SKM-1 (cell line): ENCODE data around the gene TM7SF2.
A peak's percentile ranks its signal among the peaks of the same experiment; 100 is the strongest.
"Not testable (repeated sequence)": the region's sequence is repeated elsewhere in the genome, so short reads cannot be mapped to it uniquely, and the experiment has no call there.

Source experiments
- DNase-seq: peaks from one replicate; lab custom pipeline; 2025; ENCODE audit not compliant: unreplicated experiment; lab: John Stamatoyannopoulos, UW

Gene TM7SF2

DNA sequence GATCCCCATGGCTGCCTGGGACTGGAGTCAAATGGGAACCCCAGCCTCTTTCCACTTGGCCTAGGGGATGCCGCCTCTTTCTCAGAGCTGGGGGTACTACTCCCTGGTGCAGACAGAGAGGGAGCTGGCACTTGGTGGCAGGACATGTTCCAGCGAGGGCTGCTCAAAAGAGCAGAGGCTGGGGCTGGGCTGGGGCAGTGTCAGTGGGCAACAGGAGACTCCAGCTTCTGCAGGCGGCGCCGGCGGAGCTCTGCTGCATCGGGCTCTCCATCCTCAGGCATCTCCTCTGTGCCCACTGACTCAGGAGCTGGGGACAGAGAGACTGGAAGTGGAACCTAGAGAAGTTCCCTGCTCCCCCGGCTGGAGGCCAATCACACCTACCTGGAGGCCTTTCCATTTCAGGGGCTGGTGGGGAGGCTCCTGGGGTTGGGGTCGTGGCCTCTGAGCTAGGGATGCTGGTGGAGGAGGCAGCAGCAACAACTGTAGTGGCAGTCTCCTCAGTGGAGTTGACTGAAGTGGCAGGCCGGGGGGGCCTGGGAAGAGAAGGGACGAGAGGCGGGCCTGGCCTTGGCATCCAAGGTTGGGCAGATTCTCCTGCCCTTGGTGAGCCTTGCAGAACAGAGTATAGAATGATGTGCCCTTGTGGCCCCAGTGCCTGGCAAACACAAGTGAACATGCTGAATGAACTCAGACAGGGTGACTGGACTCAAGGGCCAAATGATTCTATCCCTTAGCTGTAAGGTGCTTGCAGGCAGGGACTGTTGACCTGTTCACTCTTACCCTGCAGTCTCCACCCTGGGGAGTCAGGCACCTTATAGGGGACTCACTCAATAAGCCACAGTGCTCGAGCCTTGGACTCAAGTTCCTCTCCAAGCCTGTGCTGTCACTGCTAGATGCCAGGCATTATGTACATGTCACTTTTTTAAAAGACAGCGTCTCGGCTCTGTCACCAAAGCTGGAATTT lies 16.8 kb downstream of the TM7SF2 start:
- DNase-seq, result no peak

DNA sequence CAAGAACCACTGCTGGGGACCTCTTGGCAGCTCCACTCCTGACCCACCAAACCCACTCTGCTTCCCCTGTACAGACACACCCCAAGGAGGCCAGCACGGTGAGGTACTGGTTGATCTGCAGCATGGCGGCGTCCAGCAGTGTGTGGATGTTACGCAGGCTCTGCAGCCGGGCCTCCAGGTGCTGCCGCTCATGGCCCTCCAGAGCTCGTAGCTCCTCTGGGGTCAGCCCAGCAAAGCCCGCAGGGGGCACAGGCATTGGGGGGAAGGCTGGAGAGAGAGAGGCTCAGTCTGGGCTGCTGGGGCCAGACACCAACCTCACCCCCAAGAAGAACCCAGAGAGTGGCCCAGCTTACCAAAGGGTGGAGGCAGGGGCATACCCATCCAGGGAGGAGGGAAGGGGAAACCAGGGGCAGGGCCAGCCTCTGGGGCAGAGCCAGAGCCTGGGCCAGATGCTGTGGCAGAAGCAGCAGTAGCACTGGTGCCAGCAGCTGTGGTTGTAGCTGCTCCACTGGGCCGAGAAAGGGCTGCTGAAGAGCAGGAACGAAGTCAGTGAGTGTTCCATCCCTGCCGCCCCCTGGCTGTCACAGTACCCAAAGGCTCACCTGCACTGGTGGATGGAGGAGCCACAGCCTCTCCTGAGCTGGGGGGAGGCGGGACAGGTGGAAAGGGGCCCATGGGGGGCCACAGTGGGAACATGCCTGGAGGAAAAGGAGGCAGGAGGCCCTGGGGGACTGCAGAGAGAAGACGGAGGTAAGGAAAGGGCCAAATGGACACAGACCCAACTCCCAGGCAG lies 18.2 kb downstream of the TM7SF2 start:
- DNase-seq, result no peak

DNA sequence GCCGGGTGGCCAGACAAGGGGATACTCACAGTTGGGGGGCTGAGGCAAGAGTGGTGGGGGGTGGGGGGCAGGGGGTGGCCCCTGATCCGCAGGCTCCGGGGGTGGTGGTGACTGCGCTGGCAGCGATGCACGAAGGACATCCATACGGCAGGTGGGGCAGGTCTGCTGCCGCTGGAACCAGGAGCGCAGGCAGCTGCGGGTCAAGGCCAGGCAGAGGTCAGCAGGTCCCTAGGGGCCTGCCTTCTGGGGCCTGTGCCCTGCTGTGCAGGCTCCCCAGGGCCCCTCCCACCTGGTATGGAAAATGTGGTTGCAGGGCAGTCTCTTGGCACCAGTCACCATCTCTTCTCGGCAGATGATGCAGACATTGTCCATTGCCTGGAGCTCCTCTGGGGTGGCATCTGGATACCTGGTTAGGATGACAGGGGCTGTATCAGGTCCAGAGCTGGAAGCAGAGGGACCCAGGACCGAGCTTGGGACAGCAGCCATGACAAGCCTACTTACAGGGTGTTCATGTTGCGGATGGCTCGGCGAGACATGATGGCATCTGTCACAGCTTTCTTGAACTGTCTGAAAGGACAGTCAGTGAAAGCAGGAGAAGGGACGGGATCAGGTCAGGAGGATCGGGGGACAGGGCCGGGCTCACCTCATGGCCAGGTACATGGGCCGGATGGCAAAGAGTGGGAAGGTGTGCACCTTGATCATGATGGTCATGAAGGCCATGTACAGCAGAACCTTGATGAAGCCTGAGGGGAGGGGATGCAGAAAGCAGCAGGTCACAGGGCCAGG lies 19.2 kb downstream of the TM7SF2 start:
- no peak for DNase-seq

DNA sequence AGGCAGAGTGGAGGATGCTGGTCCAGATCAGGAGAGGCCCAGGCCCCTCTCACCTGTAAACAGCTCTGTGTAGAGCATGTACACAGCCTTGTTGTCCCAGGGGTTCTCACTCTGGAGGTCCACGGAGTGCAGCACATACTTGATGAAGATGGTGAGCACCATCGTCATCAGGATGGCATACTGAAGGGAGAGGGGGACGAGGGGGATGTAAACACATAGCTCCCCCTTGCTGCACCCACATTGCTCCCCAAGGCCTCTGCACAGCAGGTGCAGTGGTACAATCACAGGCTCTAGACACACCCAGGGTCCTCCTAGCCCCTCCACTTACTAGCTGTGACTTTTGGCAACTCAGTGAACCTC lies 19.7 kb downstream of the TM7SF2 start:
- DNase-seq, result no peak

DNA sequence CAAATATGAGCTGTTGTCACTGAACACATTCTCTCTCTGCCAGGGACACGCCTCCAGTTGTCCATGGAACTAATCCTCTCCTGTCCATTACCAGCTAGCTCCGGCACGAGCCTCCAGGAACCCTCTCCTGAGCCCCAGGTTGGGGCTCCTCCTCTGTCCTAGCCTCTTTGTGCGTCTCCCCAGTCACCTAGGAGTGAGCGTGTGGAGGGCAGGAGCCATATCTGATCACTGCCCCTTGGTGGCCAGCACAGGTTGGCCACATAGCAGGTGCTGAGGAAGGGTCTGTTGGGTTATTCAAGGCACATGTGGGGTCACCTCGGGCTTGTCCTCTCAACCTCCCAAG lies 20.2 kb downstream of the TM7SF2 start:
- DNase-seq, result no peak

DNA sequence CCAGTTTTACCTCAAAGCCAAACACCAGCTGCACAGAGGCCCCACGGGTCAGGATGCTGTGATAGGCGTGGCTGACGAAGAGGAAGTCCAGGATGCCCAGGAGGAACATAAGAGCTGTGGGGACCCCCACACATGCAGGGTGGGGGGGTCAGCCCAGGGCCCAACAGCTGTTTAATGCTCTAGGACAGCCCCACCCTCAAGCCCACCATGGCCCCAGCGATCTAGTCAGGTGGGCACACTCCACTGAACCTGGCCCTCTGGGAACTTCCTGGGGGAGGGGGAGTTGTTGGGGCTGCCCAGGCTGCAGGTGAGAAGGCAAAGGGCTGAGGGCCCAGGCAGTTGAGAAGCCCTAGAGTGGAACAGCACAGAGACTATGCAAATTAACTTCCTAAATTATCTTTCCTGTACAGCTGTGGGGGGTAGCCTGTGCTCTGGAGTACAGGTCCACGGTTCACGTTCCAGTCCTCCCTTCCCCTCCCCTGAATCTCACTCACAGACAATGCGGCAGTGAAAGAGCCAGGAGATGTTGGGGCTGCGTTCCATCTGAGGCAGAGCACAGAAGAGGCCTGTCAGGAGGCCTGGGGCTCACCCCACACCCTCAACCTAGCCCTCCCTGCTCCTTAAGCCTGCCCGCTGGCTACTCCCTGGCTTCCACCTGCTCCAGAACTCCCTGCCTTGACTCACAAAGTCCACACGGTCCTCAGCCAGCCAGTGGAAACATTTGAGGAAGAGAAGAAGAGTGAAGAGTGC lies 20.7 kb downstream of the TM7SF2 start:
- no peak for DNase-seq

DNA sequence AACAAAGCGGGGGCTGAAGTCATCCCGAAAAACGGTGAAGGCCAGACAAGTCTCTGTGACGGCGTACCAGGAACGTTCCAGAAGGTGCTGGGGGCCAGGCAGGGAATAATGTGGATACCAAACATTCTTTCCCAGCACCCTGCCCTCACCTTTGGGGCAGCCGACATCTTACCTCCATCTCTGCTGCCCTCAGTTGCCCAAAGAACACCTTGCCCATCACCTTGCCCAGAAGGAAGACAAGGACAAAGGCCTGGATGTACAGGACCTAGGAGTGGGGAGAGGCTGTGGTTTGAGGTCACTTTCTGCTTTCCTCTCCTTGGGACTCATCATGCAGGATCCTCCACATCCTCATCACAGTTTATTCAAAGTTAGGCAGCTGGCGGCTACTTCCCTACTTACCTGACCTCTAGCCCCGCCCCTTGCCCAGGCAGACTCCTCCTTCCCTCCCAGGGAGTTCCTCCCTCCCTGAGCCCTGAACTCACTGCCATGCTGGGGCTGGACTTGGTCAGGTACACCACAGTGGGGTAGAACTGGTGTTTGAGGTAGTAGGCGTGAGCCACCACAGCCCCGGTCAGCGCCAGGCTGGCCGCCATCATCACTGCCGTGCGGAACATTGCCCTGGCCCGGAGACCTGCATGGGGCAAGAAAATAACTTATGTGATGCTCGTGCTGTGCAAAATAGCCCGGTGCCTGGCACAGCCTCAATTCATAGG lies 21.5 kb downstream of the TM7SF2 start:
- peak; percentile 41 for DNase-seq

DNA sequence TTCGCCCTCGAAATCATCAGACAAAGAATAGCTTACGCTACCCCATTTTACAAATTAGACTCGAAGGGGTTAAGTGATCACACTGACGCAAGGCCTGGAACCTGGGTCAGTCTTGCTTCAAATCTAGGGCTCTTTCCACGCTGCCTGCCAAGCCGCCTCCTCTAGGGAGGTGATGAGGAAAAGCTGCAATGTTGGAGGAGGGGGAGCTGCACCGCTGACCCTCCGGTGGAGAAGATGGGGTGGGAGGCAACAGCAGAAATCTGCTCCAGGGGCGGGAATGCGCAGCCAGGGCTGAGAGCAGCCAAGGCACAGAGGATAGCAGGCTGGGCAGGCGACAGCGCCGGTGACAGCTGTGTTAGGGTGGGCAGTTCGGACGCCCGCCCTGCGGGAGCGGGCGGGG lies 22.1 kb downstream of the TM7SF2 start:
- no peak for DNase-seq

DNA sequence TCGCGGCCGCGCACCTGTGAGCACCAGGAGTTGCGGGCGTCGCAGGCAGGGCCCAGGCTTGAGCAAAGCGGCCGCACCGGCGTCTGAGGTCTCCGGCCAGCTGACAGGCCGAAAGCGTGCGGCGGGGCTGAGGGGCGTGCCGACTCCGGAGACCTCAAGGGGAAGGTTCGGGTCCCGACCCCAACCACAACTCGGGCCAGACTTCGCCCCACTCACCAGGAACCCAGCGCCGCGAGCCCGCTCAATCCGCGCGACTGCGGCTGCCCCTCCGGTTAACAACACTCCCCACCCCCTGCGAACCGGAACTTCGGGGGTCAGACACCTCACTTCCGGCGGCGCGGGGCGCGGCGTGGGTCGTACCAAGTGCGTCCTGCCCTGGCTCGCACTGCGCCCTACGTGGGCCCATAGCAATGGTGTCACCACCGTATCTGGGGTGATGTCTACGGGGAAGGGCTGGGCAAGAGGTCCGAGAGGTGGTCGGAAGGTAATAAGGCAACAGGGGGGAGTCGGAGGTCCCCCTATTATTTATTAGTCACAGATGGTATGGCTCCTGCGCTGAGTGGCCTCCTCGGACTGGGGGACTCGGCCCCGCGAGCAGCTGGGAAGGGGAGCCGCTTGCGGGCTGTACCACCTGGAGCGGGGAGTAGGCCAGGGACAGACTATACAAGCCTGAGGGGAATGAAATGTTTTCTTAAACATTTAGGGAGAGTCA lies 22.7 kb downstream of the TM7SF2 start, which contains the start of gene SYVN1:
TSS of gene SYVN1 (minus strand) at position 280 of the 712 bp plus-strand sequence. CDS start 918 bp downstream, outside the sequence.
- DNase-seq, result peak; percentile 86

DNA sequence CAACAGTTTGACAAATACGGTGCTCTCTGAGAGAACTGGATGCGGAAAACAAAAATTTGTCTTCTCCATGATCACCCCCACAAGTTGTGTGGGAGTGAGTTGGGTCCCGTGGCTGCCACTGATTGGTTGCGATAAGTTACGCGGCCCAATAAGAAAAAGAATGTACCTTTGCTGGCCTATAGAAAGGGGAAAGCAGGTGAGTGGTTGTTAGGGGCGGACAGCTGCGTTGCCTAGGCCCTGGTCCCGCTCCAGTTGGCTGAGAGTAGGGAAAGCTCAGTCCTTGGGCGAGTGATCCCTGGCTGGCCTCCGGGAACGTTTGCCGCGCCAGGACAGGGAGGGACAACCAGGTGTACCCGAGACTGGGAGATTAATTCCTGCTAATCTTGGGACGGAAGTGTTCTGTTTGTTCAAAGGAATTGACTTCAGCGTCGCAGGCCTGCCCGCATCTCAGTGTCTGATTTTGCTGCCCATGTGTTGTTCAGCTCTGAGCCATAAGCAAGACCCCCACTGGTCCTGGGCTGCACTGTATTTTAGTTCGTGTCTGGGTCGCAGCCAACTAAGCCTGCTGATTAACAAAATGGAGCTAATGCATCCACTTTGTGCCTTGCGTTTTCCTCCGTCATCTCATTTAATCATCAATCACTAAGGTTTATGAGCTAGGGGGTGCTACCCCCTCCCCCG lies 23.4 kb downstream of the TM7SF2 start:
- DNase-seq, result peak; percentile 97

DNA sequence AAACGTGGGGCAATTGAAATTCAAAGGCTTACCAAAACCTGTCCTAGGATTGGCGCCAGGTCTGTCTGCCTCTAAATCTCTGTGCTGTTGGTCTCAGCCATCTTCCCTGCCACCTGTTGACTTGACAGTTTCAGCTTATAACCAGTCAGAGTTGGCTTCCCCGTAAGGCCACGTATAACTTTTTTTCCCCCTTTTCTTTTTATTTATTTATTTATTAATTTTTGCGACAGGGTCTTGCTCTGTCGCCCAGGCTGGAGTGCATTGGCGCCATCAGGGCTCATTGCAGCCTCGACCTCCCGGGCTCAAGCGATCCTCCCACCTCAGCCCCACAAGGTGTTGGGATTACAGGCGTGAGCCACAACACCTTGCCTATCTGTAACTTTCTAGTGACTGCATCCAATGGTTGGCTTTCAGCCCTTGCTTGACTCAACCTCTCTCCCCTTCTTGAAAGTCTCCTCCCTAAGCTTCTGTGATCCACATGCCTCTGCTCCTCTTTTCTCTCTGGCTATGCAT lies 24.0 kb downstream of the TM7SF2 start:
- no peak for DNase-seq

DNA sequence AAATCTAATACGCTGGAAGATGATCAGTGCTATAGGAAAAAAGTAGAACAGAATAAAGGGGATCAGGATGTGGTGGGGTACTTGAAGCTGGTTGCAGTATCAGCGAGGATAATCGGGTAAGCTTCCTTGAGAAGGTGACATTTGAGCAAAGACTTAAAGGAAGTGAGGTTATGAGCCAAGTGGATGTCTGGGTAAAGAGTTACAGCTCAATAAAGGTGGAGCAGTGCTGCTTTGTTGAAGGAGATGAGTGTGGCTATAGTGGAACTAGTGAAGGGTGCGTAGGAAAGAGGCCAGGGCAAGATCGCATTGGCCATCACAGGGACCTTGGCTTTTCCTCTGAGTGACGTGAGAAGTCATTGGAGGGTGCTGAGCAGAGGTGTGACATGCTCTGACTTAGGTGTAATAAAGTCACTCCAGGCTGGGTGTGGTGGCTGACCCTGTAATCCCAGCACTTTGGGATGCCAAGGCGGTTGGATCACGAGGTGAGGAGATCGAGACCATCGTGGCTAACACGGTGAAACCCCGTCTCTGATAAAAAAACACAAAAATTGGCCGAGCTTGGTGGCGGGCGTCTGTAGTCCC lies 24.9 kb downstream of the TM7SF2 start:
- DNase-seq, result no peak

DNA sequence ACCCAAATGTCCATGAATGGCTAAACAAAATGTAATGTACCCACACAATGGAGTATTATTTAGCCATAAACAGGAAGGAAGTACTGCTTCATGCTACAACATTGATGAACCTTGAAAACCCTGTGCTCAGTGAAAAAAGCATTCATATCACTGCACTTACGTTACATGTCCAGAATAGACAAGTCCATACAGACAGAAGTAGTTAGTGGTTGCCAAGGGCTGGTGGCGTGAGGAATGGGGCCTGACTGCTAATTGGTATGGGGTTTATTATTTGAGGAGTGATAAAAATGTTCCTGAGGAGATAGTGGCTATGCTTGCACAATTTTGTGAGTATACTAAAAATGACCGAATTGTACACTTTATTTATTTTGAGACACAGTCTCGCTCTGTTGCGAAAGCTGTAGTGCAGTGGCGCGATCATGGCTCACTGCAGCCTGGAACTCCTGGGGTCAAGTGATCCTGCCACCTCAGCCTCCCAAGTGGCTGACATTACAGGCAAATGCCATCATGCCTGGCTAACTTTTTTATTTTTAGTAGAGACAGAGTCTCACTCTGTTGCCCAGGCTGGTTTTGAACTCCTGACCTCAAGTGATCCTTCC lies 30.3 kb downstream of the TM7SF2 start:
- no peak for DNase-seq

DNA sequence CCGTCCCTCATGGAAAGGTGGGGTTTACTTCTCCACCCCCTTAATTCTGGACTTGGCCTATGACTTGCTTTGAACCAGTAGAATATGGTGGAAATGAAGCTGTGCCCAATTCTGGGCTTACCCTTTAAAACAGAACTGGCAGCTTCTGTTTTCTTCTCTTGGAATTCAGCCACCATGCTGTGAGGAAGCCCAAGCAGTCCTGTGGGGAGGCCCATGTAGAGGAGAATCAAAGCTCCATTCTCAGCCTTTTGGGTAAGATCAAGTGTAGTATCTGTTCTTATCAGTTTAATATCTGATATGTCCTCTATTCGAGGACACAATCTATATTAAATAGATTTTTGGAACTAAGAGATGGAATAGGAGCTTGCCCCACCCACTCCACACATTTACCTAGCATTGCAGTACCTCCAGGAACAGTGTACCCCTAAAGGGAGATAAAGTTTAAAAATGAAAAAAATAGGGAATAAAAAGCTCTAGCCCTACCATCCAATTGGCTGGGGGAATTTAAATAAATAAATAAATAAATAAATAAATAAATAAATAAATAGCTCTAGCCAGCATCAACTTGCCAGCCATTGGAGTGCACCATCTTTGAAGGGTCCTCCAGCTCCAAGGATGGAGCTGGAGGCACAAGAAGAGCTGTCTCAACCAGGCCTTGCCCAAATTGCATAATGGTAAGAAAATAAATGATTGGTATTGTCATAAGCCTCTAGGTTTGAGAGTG lies 35.8 kb downstream of the TM7SF2 start:
- no peak for DNase-seq

DNA sequence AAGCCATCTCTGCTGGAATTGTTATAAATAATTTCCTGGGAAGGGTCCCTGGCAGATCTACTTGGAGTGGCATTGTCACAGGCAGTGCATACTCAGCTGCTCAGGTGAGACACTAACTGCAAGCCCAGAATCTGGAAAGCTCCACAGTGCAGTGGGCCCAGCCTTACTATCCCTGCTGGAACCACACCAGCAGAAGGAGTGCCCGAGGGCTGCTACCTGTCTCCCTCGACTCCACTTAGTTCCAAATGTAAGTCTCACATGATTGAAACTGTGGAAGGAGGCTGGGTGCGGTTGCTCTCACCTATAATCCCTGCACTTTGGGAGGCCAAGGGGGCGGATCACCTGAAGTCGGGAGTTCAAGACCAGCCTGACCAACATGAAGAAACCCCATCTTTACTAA lies 37.0 kb downstream of the TM7SF2 start:
- no peak for DNase-seq

DNA sequence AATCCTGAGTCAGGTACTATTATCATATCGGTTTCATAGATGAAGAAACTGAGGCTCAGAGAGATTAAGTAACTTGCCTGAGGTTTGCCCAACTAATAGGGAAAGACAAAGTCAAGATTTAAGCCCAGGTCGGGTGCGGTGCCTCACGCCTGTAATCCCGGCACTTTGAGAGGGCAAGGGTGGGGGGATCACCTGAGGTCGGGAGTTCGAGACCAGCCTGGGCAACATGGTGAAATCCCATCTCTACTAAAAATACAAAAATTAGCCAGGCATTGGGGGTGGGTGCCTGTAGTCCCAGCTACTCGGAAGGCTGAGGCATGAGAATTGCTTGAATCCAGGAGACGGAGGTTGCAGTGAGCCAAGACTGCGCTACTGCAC lies 38.4 kb downstream of the TM7SF2 start:
- DNase-seq, result not testable (repeated sequence)
